Stimulated activated CD8-positive, alpha-beta memory T cell treated with anti-CD3 and anti-CD28 coated beads, Interleukin-15, amount 100 ng/mL, for 48 hours (primary cell): ENCODE results near the gene ZMIZ2.
"Not testable (repeated sequence)": the region's sequence is repeated elsewhere in the genome, so short reads cannot be mapped to it uniquely, and the experiment has no call there.

Experiments
- DNase-seq, 2 donors: peaks; one replicate each; pipeline ENCODE4 v3.0.0-alpha.2; 2020; ENCODE audit warnings: low read depth in 2 of 2

The ZMIZ2 gene

GRCh38 chr7:44803828-44804519 lies 55.3 kb downstream of the ZMIZ2 start:
- DNase-seq = not testable (repeated sequence)

- DNase-seq = no peak
These were observed 57.3 kb downstream of the ZMIZ2 start for GRCh38 chr7:44805950-44806349.

GRCh38 chr7:44808914-44809393 lies 60.3 kb downstream of the ZMIZ2 start:
- DNase-seq = no peak

- DNase-seq = no peak
These were observed 62.4 kb downstream of the ZMIZ2 start for GRCh38 chr7:44811093-44811492.

- DNase-seq = no peak
These were observed 62.9 kb downstream of the ZMIZ2 start for GRCh38 chr7:44811571-44811970.

- no peak for DNase-seq
These were observed 66.3 kb downstream of the ZMIZ2 start for GRCh38 chr7:44814919-44815318.

- no peak for DNase-seq
These were observed 70.6 kb downstream of the ZMIZ2 start for GRCh38 chr7:44819292-44819691.
